ENCODE measurements around the gene TIGAR.

GRCh38 chr12:4395818-4396217, 74.8 kb downstream of the TIGAR start:
- TF ChIP-seq CTCF (IDR thresholded peaks at IDR 0.05; ENCODE audit: insufficient read depth, low read length, poor library complexity, severe bottlenecking) (no peak), EZH2phosphoT487 (conservative IDR thresholded peaks at IDR 0.05; ENCODE audit: low read length) (no peak)
